ENCODE measurements around the gene CREB3L1. TPM values are rescaled to one million over a fixed set of nuclear protein-coding genes. Genes with fewer than 3 reads are reported as not detected.
A peak's percentile ranks its signal among the peaks of the same experiment; 100 is the strongest.

The CREB3L1 gene
- total and polyA plus RNA-seq, 2 of the 13 experiments (the other 11 are each of a cell fraction or from before 2014, with no cell fraction given), result not detected

DNA sequence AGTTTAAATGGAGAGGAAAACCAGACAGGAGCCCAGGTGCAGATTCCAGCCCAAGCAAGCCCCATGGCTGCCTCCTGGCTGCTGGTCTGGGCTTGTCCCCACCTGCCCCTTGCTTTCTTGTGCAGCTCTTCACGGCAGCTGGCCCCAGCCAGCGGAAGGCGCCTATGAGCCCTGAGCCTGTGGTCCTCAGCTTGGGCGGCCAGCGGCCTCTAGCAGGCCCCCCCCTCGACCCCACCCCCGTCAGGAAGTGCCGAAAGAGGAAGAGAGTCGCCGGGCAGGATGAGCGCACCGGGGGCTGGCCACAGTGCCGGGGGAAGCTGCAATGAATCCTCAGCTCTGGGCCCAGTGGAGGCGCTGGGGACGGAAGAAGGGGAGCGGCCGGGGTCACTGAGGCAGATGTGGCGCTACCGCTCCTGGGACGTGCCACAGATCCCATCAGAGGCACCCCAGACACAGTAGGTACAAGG lies 67.7 kb downstream of the CREB3L1 start (continued):
- no peak for TF ChIP-seq MZF1 (CRISPR knock-in tag; IDR thresholded peaks at IDR 0.05; ENCODE audit: borderline replicate concordance)
- TF ChIP-seq ZBTB33 (CRISPR knock-in tag; IDR thresholded peaks at IDR 0.05), result peak; percentile 65; the same call in 1 of the 2 replicates
- TF ChIP-seq ZNF17 (CRISPR knock-in tag; IDR thresholded peaks at IDR 0.05), result no peak
- TF ChIP-seq SMARCC2 (IDR thresholded peaks at IDR 0.05), result no peak
- TF ChIP-seq MEIS2 (CRISPR knock-in tag; IDR thresholded peaks at IDR 0.05), result no peak
- TF ChIP-seq ZNF577 (CRISPR knock-in tag; IDR thresholded peaks at IDR 0.05; ENCODE audit: borderline replicate concordance, low read depth), result no peak
- TF ChIP-seq ZNF782 (CRISPR knock-in tag; IDR thresholded peaks at IDR 0.05; ENCODE audit: borderline replicate concordance), result no peak
- TF ChIP-seq, protein P1, sequence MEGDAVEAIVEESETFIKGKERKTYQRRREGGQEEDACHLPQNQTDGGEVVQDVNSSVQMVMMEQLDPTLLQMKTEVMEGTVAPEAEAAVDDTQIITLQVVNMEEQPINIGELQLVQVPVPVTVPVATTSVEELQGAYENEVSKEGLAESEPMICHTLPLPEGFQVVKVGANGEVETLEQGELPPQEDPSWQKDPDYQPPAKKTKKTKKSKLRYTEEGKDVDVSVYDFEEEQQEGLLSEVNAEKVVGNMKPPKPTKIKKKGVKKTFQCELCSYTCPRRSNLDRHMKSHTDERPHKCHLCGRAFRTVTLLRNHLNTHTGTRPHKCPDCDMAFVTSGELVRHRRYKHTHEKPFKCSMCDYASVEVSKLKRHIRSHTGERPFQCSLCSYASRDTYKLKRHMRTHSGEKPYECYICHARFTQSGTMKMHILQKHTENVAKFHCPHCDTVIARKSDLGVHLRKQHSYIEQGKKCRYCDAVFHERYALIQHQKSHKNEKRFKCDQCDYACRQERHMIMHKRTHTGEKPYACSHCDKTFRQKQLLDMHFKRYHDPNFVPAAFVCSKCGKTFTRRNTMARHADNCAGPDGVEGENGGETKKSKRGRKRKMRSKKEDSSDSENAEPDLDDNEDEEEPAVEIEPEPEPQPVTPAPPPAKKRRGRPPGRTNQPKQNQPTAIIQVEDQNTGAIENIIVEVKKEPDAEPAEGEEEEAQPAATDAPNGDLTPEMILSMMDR (CRISPR knock-in tag; IDR thresholded peaks at IDR 0.05), result peak; percentile 23; the same call in 1 of the 2 replicates
- no peak for TF ChIP-seq FOXO4 (CRISPR knock-in tag; conservative IDR thresholded peaks at IDR 0.05)
- no peak for TF ChIP-seq BORCS8-MEF2B (CRISPR knock-in tag; IDR thresholded peaks at IDR 0.05)
- no peak for TF ChIP-seq ZNF792 (CRISPR knock-in tag; IDR thresholded peaks at IDR 0.05)
- no peak for TF ChIP-seq ZNF232 (CRISPR knock-in tag; IDR thresholded peaks at IDR 0.05; ENCODE audit: borderline replicate concordance)
- no peak for TF ChIP-seq YEATS4 (CRISPR knock-in tag; IDR thresholded peaks at IDR 0.05; ENCODE audit: borderline replicate concordance)
